HG02938 (cell line): Measurements from ENCODE around the gene SAYSD1.

Source experiments
- ATAC-seq: cut with Tn5 transposase; IDR thresholded peaks from one replicate; pipeline ENCODE4 v1.9.1; 2021; ENCODE audit warnings: mild to moderate bottlenecking, moderate library complexity; ENCODE audit not compliant: unreplicated experiment

SAYSD1 gene

GRCh38 chr6:39079197-39080125, 35.5 kb downstream of the SAYSD1 start:
- no peak for ATAC-seq

GRCh38 chr6:39078695-39079094, 36.3 kb downstream of the SAYSD1 start:
- ATAC-seq, result no peak

GRCh38 chr6:39077882-39078594, 36.9 kb downstream of the SAYSD1 start:
- ATAC-seq, result no peak

- no peak for ATAC-seq
These were observed 38.1 kb downstream of the SAYSD1 start for GRCh38 chr6:39076623-39077535.

GRCh38 chr6:39075807-39076622, 39.0 kb downstream of the SAYSD1 start:
- ATAC-seq, result no peak

GRCh38 chr6:39075010-39075686, 39.8 kb downstream of the SAYSD1 start:
- no peak for ATAC-seq

- no peak for ATAC-seq
These were observed 40.5 kb downstream of the SAYSD1 start for GRCh38 chr6:39074486-39074885.

- no peak for ATAC-seq
These were observed 41.3 kb downstream of the SAYSD1 start for GRCh38 chr6:39073471-39074355.

GRCh38 chr6:39072830-39073229, 42.2 kb downstream of the SAYSD1 start:
- no peak for ATAC-seq

GRCh38 chr6:39068391-39068790, 46.6 kb downstream of the SAYSD1 start:
- ATAC-seq, result no peak

- no peak for ATAC-seq
These were observed 49.4 kb downstream of the SAYSD1 start for GRCh38 chr6:39065561-39065960.

GRCh38 chr6:39063526-39063925, 51.5 kb downstream of the SAYSD1 start:
- ATAC-seq, result no peak

GRCh38 chr6:39062014-39062740, 52.8 kb downstream of the SAYSD1 start:
- no peak for ATAC-seq

GRCh38 chr6:39061588-39061987, 53.4 kb downstream of the SAYSD1 start:
- no peak for ATAC-seq

- no peak for ATAC-seq
These were observed 53.8 kb downstream of the SAYSD1 start for GRCh38 chr6:39061182-39061581.

GRCh38 chr6:39060467-39061160, 54.4 kb downstream of the SAYSD1 start:
- no peak for ATAC-seq
